SH-SY5Y (cell line): ENCODE results near the gene KLHL25.

Experiments used
- GATA2 ChIP-seq: IDR thresholded peaks from 2 replicates; pipeline ENCODE4 v1.6.1; 2011; ENCODE audit warnings: mild to moderate bottlenecking, low read depth, low read length
- GATA3 ChIP-seq: IDR thresholded peaks from 2 replicates; pipeline ENCODE4 v1.6.1; 2011; ENCODE audit warnings: low read depth, mild to moderate bottlenecking, low read length, moderate library complexity

DNA sequence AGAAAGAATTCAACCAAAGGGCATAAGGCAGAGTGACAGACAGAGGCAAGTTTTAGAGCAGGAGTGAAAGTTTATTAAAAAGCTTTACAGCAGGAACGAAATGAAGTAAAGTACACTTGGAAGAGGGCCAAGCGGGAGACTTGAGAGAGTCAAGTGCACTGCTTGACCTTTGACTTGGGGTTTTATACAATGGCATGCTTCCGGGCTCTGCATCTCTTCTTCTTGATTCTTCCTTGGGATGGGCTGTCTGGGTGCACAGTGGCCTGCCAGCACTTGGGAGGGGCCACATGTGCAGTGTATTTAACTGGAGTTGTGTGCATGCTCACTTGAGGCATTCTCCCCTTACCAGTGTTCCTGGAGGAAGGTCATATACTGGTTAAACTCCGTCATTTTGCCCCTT lies 30.4 kb upstream of the KLHL25 start:
- TF ChIP-seq GATA2 (no peak), GATA3 (no peak)
